IMR-90 (cell line): ENCODE data around the gene RAB11FIP4. TPM values are rescaled to one million over a fixed set of nuclear protein-coding genes. Genes with fewer than 3 reads are reported as not detected.

Experiments
- MXI1 ChIP-seq: IDR thresholded peaks from 2 replicates; pipeline ENCODE4 v1.6.1; 2012; ENCODE audit warnings: low read depth, mild to moderate bottlenecking, low read length, moderate library complexity, borderline replicate concordance
- polyA plus RNA-seq, 3 experiments: library from polyadenylated mRNA; depleted of rRNA; stranded (reverse); fragments of >200 nt; gene quantifications; 2 replicates each; pipeline ENCODE4 v1.2.3, GENCODE V29; 2012; ENCODE audit warnings: low replicate concordance in 1 of 3
- total RNA-seq: library from RNA; depleted of rRNA; stranded (reverse); fragments of >200 nt; gene quantifications from 2 replicates; pipeline ENCODE4 v1.2.3, GENCODE V29; 2012
- TF ChIP-seq, protein P1 (sequence below): fragments of 150-350 bp; IDR thresholded peaks from 2 replicates; pipeline ENCODE4 v1.6.1; 2017; ENCODE audit warnings: mild to moderate bottlenecking, antibody characterized with exemption, low read length, low read depth

The RAB11FIP4 gene
- total and polyA plus RNA-seq, 2 of the 4 experiments (the other 2 are of a cell fraction), result 0.68 to 1.1 TPM

DNA sequence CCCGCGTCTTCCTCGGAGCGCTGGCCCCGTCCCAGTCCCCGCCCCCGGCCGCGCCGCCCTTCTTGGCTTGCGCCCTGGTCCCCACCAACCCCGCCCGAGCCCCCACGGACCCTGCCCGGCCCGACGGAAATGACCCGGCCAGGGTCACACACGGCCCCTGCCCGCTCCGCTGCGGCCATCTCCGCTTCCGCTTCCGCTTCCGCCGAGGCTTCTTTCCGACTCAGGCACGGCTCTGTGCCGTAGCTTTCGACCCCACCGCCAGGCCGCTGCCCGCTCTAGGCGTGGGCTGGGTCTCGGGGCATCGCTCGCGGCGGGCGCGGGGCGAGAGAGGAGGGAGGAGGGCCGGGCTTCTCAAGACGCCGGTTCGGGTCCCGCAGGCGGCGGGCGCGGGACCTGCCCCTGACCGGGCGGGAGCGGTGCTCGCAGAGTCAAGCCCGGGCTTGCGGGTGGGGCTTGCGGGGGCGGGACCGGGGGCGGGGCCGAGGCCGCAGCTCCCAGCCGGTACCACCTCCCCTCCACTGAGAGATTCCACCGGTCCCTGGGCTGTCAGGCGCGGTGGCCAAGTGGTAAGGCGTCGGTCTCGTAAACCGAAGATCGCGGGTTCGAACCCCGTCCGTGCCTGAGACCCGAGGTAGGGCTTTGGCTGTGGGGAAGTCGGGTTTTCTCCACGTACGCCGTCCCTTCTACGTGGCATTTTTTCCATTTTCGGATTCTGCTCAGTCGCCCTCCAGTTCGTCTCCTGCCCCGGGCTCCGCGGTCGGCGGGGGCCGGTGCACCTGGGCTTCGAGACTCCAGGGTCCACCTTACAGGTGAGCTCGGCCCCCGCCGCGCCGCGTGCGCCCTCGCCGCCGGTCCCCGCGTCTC lies 158.3 kb downstream of the RAB11FIP4 start (continued):
- TF ChIP-seq, protein P1, sequence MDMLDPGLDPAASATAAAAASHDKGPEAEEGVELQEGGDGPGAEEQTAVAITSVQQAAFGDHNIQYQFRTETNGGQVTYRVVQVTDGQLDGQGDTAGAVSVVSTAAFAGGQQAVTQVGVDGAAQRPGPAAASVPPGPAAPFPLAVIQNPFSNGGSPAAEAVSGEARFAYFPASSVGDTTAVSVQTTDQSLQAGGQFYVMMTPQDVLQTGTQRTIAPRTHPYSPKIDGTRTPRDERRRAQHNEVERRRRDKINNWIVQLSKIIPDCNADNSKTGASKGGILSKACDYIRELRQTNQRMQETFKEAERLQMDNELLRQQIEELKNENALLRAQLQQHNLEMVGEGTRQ, result no peak; the same call in 1 of the 2 replicates
- no peak for TF ChIP-seq MXI1
